Lower leg skin (tissue), 4 donors: ENCODE results near the gene ABHD4. TPM values are rescaled to one million over a fixed set of nuclear protein-coding genes. Genes with fewer than 3 reads are reported as not detected.

Experiments
- DNase-seq, 2 donors: peaks; one replicate each; pipeline ENCODE4 v3.0.0-alpha.2; 2019; ENCODE audit warnings: low spot score in 2 of 2
- H3K4me3 ChIP-seq: fragments of 200-600 bp; sonication (generic); 2 replicates; pipeline ENCODE4 v1.5.1; 2017; ENCODE audit warnings: mild to moderate bottlenecking, low read depth; ENCODE audit not compliant: poor library complexity, severe bottlenecking
- CTCF ChIP-seq, 3 donors: fragments of 450-650 bp; IDR thresholded peaks; one replicate each; pipeline ENCODE4 v1.5.1; 2016; ENCODE audit warnings: antibody characterized with exemption in 3 of 3, mild to moderate bottlenecking in 3 of 3, moderate library complexity in 2 of 3
- POLR2A ChIP-seq, 2 donors: fragments of 450-650 bp; IDR thresholded peaks; one replicate each; pipeline ENCODE4 v1.6.1; 2016 to 2017; ENCODE audit warnings: antibody characterized with exemption in 2 of 2, mild to moderate bottlenecking in 1 of 2, moderate library complexity in 1 of 2
- WGBS, 2 donors: methylation state at CpG; one replicate each; pipeline ENCODE4 v1.1.5; 2018; 5-methylcytosine and 5-hydroxymethylcytosine counted together
- intact Hi-C: fragments of 100-400 bp; cut with DNase I; formaldehyde crosslinking; loops from one replicate; pipeline ENCODE4 v1.15.0; 2023; ENCODE audit warnings: low total_unique reads
- total RNA-seq, 4 donors: library from RNA; depleted of rRNA; stranded (reverse); fragments of >200 nt; gene quantifications; one replicate each; pipeline ENCODE4 v1.1.0, GENCODE V29; 2016

ABHD4 gene
- total RNA-seq, 4 donors from 2014 or later: 20.5 to 29.3 (median 28.5) TPM

GRCh38 chr14:22646570-22647254, 48.6 kb downstream of the ABHD4 start:
- intact Hi-C loops: no loop called here

GRCh38 chr14:22648506-22648905, 50.4 kb downstream of the ABHD4 start:
- intact Hi-C loops: no loop called here
- no peak for DNase-seq
- TF ChIP-seq POLR2A (IDR thresholded peaks at IDR 0.05) (no peak), CTCF (IDR thresholded peaks at IDR 0.05) (no peak)
- WGBS, 2 donors: 27 to 36% methylated on average over 2 of the region's 2 CpGs
- H3K4me3 ChIP-seq: no peak overlapping the region

More at GRCh38 chr14:22646570-22647254, 48.6 kb downstream of the ABHD4 start:
- 67 to 88% methylated on average over 4 of the region's 4 CpGs for WGBS, 2 donors
- no peak overlapping the region for H3K4me3 ChIP-seq
- TF ChIP-seq POLR2A (IDR thresholded peaks at IDR 0.05) (no peak), CTCF (IDR thresholded peaks at IDR 0.05) (no peak)
- DNase-seq: no peak

GRCh38 chr14:22650046-22650739, 52.1 kb downstream of the ABHD4 start:
- DNase-seq: no peak
- TF ChIP-seq POLR2A (IDR thresholded peaks at IDR 0.05): no peak
- TF ChIP-seq CTCF (IDR thresholded peaks at IDR 0.05): no peak
- 77 to 79% methylated on average over 7 of the region's 7 CpGs for WGBS, 2 donors
- no peak overlapping the region for H3K4me3 ChIP-seq
- intact Hi-C loops: loop anchor here (5.0 kb wide), 1 partner anchor 78 kb away; no protein-coding TSS in a partner anchor

GRCh38 chr14:22650960-22651521, 52.9 kb downstream of the ABHD4 start:
- no peak for TF ChIP-seq POLR2A (IDR thresholded peaks at IDR 0.05)
- no peak for TF ChIP-seq CTCF (IDR thresholded peaks at IDR 0.05)
- WGBS, 2 donors: 48 to 67% methylated on average over 3 of the region's 3 CpGs
- H3K4me3 ChIP-seq: no peak overlapping the region
- no peak for DNase-seq
- intact Hi-C loops: loop anchor here (5.0 kb wide), 1 partner anchor 79 kb away; no protein-coding TSS in a partner anchor

GRCh38 chr14:22651586-22651985, 53.5 kb downstream of the ABHD4 start:
- WGBS, 2 donors: 66 to 84% methylated on average over 2 of the region's 2 CpGs
- intact Hi-C loops: loop anchor here (5.0 kb wide), 1 partner anchor 79 kb away; no protein-coding TSS in a partner anchor
- H3K4me3 ChIP-seq: no peak overlapping the region
- no peak for DNase-seq
- TF ChIP-seq CTCF (IDR thresholded peaks at IDR 0.05): no peak
- TF ChIP-seq POLR2A (IDR thresholded peaks at IDR 0.05): no peak
